Gastrocnemius medialis (tissue), 4 donors: ENCODE results near the gene HPS1.

Experiments
- POLR2A ChIP-seq, 2 donors: fragments of 450-650 bp; IDR thresholded peaks; one replicate each; pipeline ENCODE4 v1.6.1; 2017; ENCODE audit warnings: antibody characterized with exemption in 2 of 2, mild to moderate bottlenecking in 2 of 2, moderate library complexity in 2 of 2
- TF ChIP-seq, protein P1 (sequence below), 5 experiments: fragments of 450-650 bp in 3 of 5; fragments of 200-600 bp in 2 of 5; sonication (generic) in 2 of 5; IDR thresholded peaks in 4 of 5; conservative IDR thresholded peaks in 1 of 5; 1 replicate in 4 of 5; 2 replicates in 1 of 5; pipeline ENCODE4 v1.5.1; 2016 to 2019; ENCODE audit warnings: antibody characterized with exemption in 5 of 5, mild to moderate bottlenecking in 3 of 5, moderate library complexity in 3 of 5

DNA sequence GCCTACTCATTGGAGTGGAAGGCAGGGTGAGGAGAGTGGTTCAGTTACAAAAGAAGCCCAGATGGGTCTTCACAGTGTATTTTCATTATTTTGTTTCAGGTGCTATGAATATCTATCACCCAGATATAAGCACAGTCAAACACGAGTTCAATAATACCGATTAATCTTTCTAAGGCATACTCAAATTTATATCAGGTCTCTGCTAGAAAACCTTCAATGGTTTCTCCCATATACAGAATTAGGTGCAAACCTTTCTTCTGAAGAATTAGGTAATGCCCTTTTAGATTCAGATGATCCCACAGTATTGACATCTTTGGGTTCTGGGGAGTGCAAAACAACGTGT, 14.7 kb upstream of the HPS1 start:
- TF ChIP-seq, protein P1, sequence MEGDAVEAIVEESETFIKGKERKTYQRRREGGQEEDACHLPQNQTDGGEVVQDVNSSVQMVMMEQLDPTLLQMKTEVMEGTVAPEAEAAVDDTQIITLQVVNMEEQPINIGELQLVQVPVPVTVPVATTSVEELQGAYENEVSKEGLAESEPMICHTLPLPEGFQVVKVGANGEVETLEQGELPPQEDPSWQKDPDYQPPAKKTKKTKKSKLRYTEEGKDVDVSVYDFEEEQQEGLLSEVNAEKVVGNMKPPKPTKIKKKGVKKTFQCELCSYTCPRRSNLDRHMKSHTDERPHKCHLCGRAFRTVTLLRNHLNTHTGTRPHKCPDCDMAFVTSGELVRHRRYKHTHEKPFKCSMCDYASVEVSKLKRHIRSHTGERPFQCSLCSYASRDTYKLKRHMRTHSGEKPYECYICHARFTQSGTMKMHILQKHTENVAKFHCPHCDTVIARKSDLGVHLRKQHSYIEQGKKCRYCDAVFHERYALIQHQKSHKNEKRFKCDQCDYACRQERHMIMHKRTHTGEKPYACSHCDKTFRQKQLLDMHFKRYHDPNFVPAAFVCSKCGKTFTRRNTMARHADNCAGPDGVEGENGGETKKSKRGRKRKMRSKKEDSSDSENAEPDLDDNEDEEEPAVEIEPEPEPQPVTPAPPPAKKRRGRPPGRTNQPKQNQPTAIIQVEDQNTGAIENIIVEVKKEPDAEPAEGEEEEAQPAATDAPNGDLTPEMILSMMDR (IDR thresholded peaks at IDR 0.05 in 4 of 5, conservative IDR thresholded peaks at IDR 0.05 in 1 of 5): no peak
- TF ChIP-seq POLR2A (IDR thresholded peaks at IDR 0.05): no peak
